Duodenal mucosa (tissue), 2 donors: Measurements from ENCODE around the gene SLC35F6.
"Not testable (repeated sequence)": the region's sequence is repeated elsewhere in the genome, so short reads cannot be mapped to it uniquely, and the experiment has no call there.

Experiments
- H3K27ac ChIP-seq: one replicate; pipeline ENCODE4 v1.7.0; 2013; ENCODE audit warnings: low read depth, low read length
- H3K27me3 ChIP-seq, 2 donors: one replicate each; pipeline ENCODE4 v1.7.0; 2013; ENCODE audit warnings: low read length in 2 of 2, control low read depth in 1 of 2; ENCODE audit not compliant: insufficient read depth in 2 of 2, control insufficient read depth in 1 of 2
- H3K36me3 ChIP-seq, 2 donors: one replicate each; pipeline ENCODE4 v1.7.0; 2013; ENCODE audit warnings: low read length in 2 of 2, control low read depth in 1 of 2; ENCODE audit not compliant: insufficient read depth in 2 of 2, control insufficient read depth in 1 of 2
- H3K4me1 ChIP-seq, 2 donors: one replicate each; pipeline ENCODE4 v1.7.0; 2013; ENCODE audit warnings: low read length in 2 of 2, control low read depth in 1 of 2; ENCODE audit not compliant: insufficient read depth in 2 of 2, control insufficient read depth in 1 of 2
- H3K4me3 ChIP-seq, 2 donors: one replicate each; pipeline ENCODE4 v1.7.0; 2013; ENCODE audit warnings: low read length in 2 of 2, low read depth in 1 of 2
- H3K9ac ChIP-seq, 2 donors: one replicate each; pipeline ENCODE4 v1.7.0; 2013; ENCODE audit warnings: low read length in 2 of 2, low read depth in 1 of 2
- H3K9me3 ChIP-seq, 2 donors: one replicate each; pipeline ENCODE4 v1.7.0; 2013; ENCODE audit warnings: low read length in 2 of 2, control low read depth in 1 of 2; ENCODE audit not compliant: control insufficient read depth in 1 of 2

The SLC35F6 gene

GRCh38 chr2:26742048-26742770 is 21.9 kb upstream of the SLC35F6 start:
- H3K27me3 ChIP-seq = no peaks in the 10 kb centered on the region
- no peak overlapping the region for H3K4me3 ChIP-seq
- no peak overlapping the region for H3K9ac ChIP-seq
- H3K4me1 ChIP-seq = peaks cover 0 to 11% of the 10 kb centered on the region in 2 donors
- no peaks in the 10 kb centered on the region for H3K36me3 ChIP-seq
- H3K27ac ChIP-seq = no peak overlapping the region
- H3K9me3 ChIP-seq = no peaks in the 10 kb centered on the region

- Histone ChIP-seq H3K4me1 (peaks cover 0 to 11% of the 10 kb centered on the region in 2 donors), H3K9me3 (no peaks in the 10 kb centered on the region), H3K27ac (no peak overlapping the region), H3K9ac (no peak overlapping the region), H3K4me3 (no peak overlapping the region), H3K36me3 (no peaks in the 10 kb centered on the region), H3K27me3 (no peaks in the 10 kb centered on the region)
Measured at GRCh38 chr2:26743852-26744251, 20.2 kb upstream of the SLC35F6 start.

GRCh38 chr2:26744953-26745352 is 19.1 kb upstream of the SLC35F6 start:
- Histone ChIP-seq H3K27me3 (no peaks in the 10 kb centered on the region), H3K9ac (no peak overlapping the region), H3K9me3 (no peaks in the 10 kb centered on the region), H3K36me3 (no peaks in the 10 kb centered on the region), H3K4me1 (peaks cover 0 to 11% of the 10 kb centered on the region in 2 donors), H3K4me3 (no peak overlapping the region), H3K27ac (no peak overlapping the region)

GRCh38 chr2:26745609-26746327 is 18.3 kb upstream of the SLC35F6 start:
- Histone ChIP-seq H3K4me3 (no peak overlapping the region), H3K9me3 (no peaks in the 10 kb centered on the region), H3K27ac (no peak overlapping the region), H3K9ac (no peak overlapping the region), H3K4me1 (peaks cover 0 to 7% of the 10 kb centered on the region in 2 donors), H3K36me3 (no peaks in the 10 kb centered on the region), H3K27me3 (no peaks in the 10 kb centered on the region)

GRCh38 chr2:26746934-26747333 is 17.1 kb upstream of the SLC35F6 start:
- Histone ChIP-seq H3K9ac (no peak overlapping the region), H3K27me3 (no peaks in the 10 kb centered on the region), H3K4me1 (no peaks in the 10 kb centered on the region), H3K36me3 (no peaks in the 10 kb centered on the region), H3K4me3 (no peak overlapping the region), H3K27ac (no peak overlapping the region), H3K9me3 (no peaks in the 10 kb centered on the region)

GRCh38 chr2:26749787-26750420 is 14.2 kb upstream of the SLC35F6 start:
- not testable (repeated sequence) for H3K4me1 ChIP-seq, H3K27me3 ChIP-seq, H3K27ac ChIP-seq, H3K36me3 ChIP-seq, H3K9ac ChIP-seq, H3K9me3 ChIP-seq, H3K4me3 ChIP-seq

- H3K36me3 ChIP-seq, H3K4me3 ChIP-seq, H3K9ac ChIP-seq, H3K9me3 ChIP-seq, H3K4me1 ChIP-seq, H3K27ac ChIP-seq, H3K27me3 ChIP-seq: not testable (repeated sequence)
Measured at GRCh38 chr2:26750467-26750866, 13.6 kb upstream of the SLC35F6 start.

- H3K9me3 ChIP-seq = no peaks in the 10 kb centered on the region
Measured at GRCh38 chr2:26752656-26753055, 11.4 kb upstream of the SLC35F6 start.

GRCh38 chr2:26754539-26754938 is 9.5 kb upstream of the SLC35F6 start:
- Histone ChIP-seq H3K4me3 (no peak overlapping the region), H3K9me3 (no peaks in the 10 kb centered on the region), H3K4me1 (peaks cover 0 to 5% of the 10 kb centered on the region in 2 donors), H3K27me3 (no peaks in the 10 kb centered on the region), H3K36me3 (no peaks in the 10 kb centered on the region), H3K27ac (no peak overlapping the region), H3K9ac (no peak overlapping the region)

More at GRCh38 chr2:26752656-26753055, 11.4 kb upstream of the SLC35F6 start:
- Histone ChIP-seq H3K27me3 (no peaks in the 10 kb centered on the region), H3K27ac (no peak overlapping the region), H3K36me3 (no peaks in the 10 kb centered on the region), H3K4me1 (no peaks in the 10 kb centered on the region), H3K9ac (no peak overlapping the region), H3K4me3 (no peak overlapping the region)

- Histone ChIP-seq H3K4me1 (peaks cover 0 to 5% of the 10 kb centered on the region in 2 donors), H3K27me3 (no peaks in the 10 kb centered on the region), H3K27ac (no peak overlapping the region), H3K9me3 (no peaks in the 10 kb centered on the region), H3K36me3 (no peaks in the 10 kb centered on the region), H3K4me3 (no peak overlapping the region), H3K9ac (no peak overlapping the region)
Measured at GRCh38 chr2:26754972-26755670, 9.0 kb upstream of the SLC35F6 start.
